T-helper 1 cell treated with Interleukin-12 subunit alpha and Interleukin-12 subunit beta and Interleukin-4 antibody, amounts not matched to agents 30 μg/mL and 1 μg/mL, for 36 hours (primary cell): ENCODE measurements around the gene SPTB.

ENCODE experiments used
- H3K27ac Mint-ChIP-seq: one replicate; pipeline ENCODE4 v1.8.0; 2021; ENCODE audit warnings: mild to moderate bottlenecking, mixed read lengths
- H3K27me3 Mint-ChIP-seq: one replicate; pipeline ENCODE4 v1.8.0; 2021; ENCODE audit warnings: low read depth, mixed read lengths
- H3K36me3 Mint-ChIP-seq: one replicate; pipeline ENCODE4 v1.8.0; 2021; ENCODE audit warnings: low read depth, mixed read lengths
- H3K4me1 Mint-ChIP-seq: one replicate; pipeline ENCODE4 v1.8.0; 2021; ENCODE audit warnings: low read depth, mixed read lengths
- H3K4me3 Mint-ChIP-seq: one replicate; pipeline ENCODE4 v1.8.0; 2021; ENCODE audit warnings: mild to moderate bottlenecking, moderate library complexity, mixed read lengths
- H3K9me3 Mint-ChIP-seq: one replicate; pipeline ENCODE4 v1.8.0; 2021; ENCODE audit warnings: mixed read lengths

Gene SPTB

GRCh38 chr14:64770751-64771150 is 109.0 kb downstream of the SPTB start:
- Mint-ChIP-seq H3K36me3 (no peaks in the 10 kb centered on the region), H3K27ac (no peak overlapping the region), H3K9me3 (no peaks in the 10 kb centered on the region), H3K27me3 (no peaks in the 10 kb centered on the region), H3K4me3 (no peak overlapping the region), H3K4me1 (peaks cover 6% of the 10 kb centered on the region)

- no peak overlapping the region for H3K4me3 Mint-ChIP-seq
- H3K4me1 Mint-ChIP-seq = peaks cover 11% of the 10 kb centered on the region
- no peak overlapping the region for H3K27ac Mint-ChIP-seq
- H3K9me3 Mint-ChIP-seq = no peaks in the 10 kb centered on the region
- no peaks in the 10 kb centered on the region for H3K36me3 Mint-ChIP-seq
- no peaks in the 10 kb centered on the region for H3K27me3 Mint-ChIP-seq
Observed at GRCh38 chr14:64769096-64770020, 110.3 kb downstream of the SPTB start.

GRCh38 chr14:64768401-64769095 is 111.2 kb downstream of the SPTB start:
- Mint-ChIP-seq H3K9me3 (no peaks in the 10 kb centered on the region), H3K4me3 (no peak overlapping the region), H3K27me3 (no peaks in the 10 kb centered on the region), H3K27ac (no peak overlapping the region), H3K36me3 (no peaks in the 10 kb centered on the region), H3K4me1 (peaks cover 18% of the 10 kb centered on the region)

- H3K4me1 Mint-ChIP-seq = peaks cover 18% of the 10 kb centered on the region
- H3K36me3 Mint-ChIP-seq = no peaks in the 10 kb centered on the region
- H3K4me3 Mint-ChIP-seq = no peak overlapping the region
- H3K27ac Mint-ChIP-seq = no peak overlapping the region
- H3K9me3 Mint-ChIP-seq = no peaks in the 10 kb centered on the region
- H3K27me3 Mint-ChIP-seq = peaks cover 4% of the 10 kb centered on the region
Observed at GRCh38 chr14:64767215-64767964, 112.3 kb downstream of the SPTB start.

- Mint-ChIP-seq H3K9me3 (no peaks in the 10 kb centered on the region), H3K4me1 (peaks cover 23% of the 10 kb centered on the region), H3K36me3 (no peaks in the 10 kb centered on the region), H3K27ac (no peak overlapping the region), H3K27me3 (peaks cover 10% of the 10 kb centered on the region), H3K4me3 (no peak overlapping the region)
Observed at GRCh38 chr14:64766430-64767151, 113.1 kb downstream of the SPTB start.

GRCh38 chr14:64765740-64766302 is 113.9 kb downstream of the SPTB start:
- no peak overlapping the region for H3K27ac Mint-ChIP-seq
- H3K9me3 Mint-ChIP-seq = no peaks in the 10 kb centered on the region
- H3K36me3 Mint-ChIP-seq = no peaks in the 10 kb centered on the region
- no peak overlapping the region for H3K4me3 Mint-ChIP-seq
- H3K4me1 Mint-ChIP-seq = peaks cover 23% of the 10 kb centered on the region
- peaks cover 17% of the 10 kb centered on the region for H3K27me3 Mint-ChIP-seq

- Mint-ChIP-seq H3K27me3 (peaks cover 23% of the 10 kb centered on the region), H3K4me1 (peaks cover 28% of the 10 kb centered on the region), H3K9me3 (no peaks in the 10 kb centered on the region), H3K27ac (no peak overlapping the region), H3K4me3 (peak overlapping the region; percentile 49), H3K36me3 (no peaks in the 10 kb centered on the region)
Observed at GRCh38 chr14:64764641-64765520, 114.8 kb downstream of the SPTB start.

- Mint-ChIP-seq H3K27ac (no peak overlapping the region), H3K9me3 (no peaks in the 10 kb centered on the region), H3K27me3 (peaks cover 23% of the 10 kb centered on the region), H3K4me1 (peaks cover 35% of the 10 kb centered on the region), H3K4me3 (no peak overlapping the region), H3K36me3 (no peaks in the 10 kb centered on the region)
Observed at GRCh38 chr14:64763801-64764621, 115.7 kb downstream of the SPTB start.

- peaks cover 40% of the 10 kb centered on the region for H3K4me1 Mint-ChIP-seq
- peaks cover 23% of the 10 kb centered on the region for H3K27me3 Mint-ChIP-seq
- no peaks in the 10 kb centered on the region for H3K9me3 Mint-ChIP-seq
- H3K36me3 Mint-ChIP-seq = no peaks in the 10 kb centered on the region
- H3K4me3 Mint-ChIP-seq = no peak overlapping the region
- peak overlapping the region; percentile 13 for H3K27ac Mint-ChIP-seq
Observed at GRCh38 chr14:64763085-64763782, 116.5 kb downstream of the SPTB start.

GRCh38 chr14:64762044-64763034 is 117.4 kb downstream of the SPTB start:
- H3K4me1 Mint-ChIP-seq = peaks cover 40% of the 10 kb centered on the region
- H3K9me3 Mint-ChIP-seq = no peaks in the 10 kb centered on the region
- no peaks in the 10 kb centered on the region for H3K36me3 Mint-ChIP-seq
- no peak overlapping the region for H3K27ac Mint-ChIP-seq
- H3K4me3 Mint-ChIP-seq = no peak overlapping the region
- H3K27me3 Mint-ChIP-seq = peaks cover 23% of the 10 kb centered on the region

GRCh38 chr14:64761441-64762043 is 118.2 kb downstream of the SPTB start:
- Mint-ChIP-seq H3K9me3 (no peaks in the 10 kb centered on the region), H3K4me3 (no peak overlapping the region), H3K36me3 (no peaks in the 10 kb centered on the region), H3K4me1 (peaks cover 43% of the 10 kb centered on the region), H3K27ac (no peak overlapping the region), H3K27me3 (peaks cover 26% of the 10 kb centered on the region)
